ENCODE measurements around the gene PHF1.

The PHF1 gene

GRCh38 chr6:33418690-33419291 is 8.0 kb downstream of the PHF1 start:
- DNase-seq, result peak; percentile 70

- DNase-seq, result peak; percentile 84
Measured at GRCh38 chr6:33419580-33420490, 9.0 kb downstream of the PHF1 start, which contains the start of gene SYNGAP1. TSS of gene SYNGAP1 (plus strand) at chr6:33420065. CDS start at chr6:33420265, 200 bp downstream.

- DNase-seq, result peak; percentile 93
Measured at GRCh38 chr6:33420491-33421343, 9.9 kb downstream of the PHF1 start.

- no peak for DNase-seq
Measured at GRCh38 chr6:33421344-33421643, 10.5 kb downstream of the PHF1 start.

- DNase-seq, result no peak
Measured at GRCh38 chr6:33423777-33424176, 13.0 kb downstream of the PHF1 start.

- peak; percentile 85 for DNase-seq
Measured at GRCh38 chr6:33424855-33425667, 14.2 kb downstream of the PHF1 start.

GRCh38 chr6:33425668-33426577 is 15.1 kb downstream of the PHF1 start:
- peak; percentile 96 for DNase-seq

- no peak for DNase-seq
Measured at GRCh38 chr6:33426590-33427511, 16.0 kb downstream of the PHF1 start.

- peak; percentile 67 for DNase-seq
Measured at GRCh38 chr6:33427585-33428223, 16.9 kb downstream of the PHF1 start.

- DNase-seq, result peak; percentile 73
Measured at GRCh38 chr6:33428224-33428965, 17.6 kb downstream of the PHF1 start.

GRCh38 chr6:33428966-33429749 is 18.3 kb downstream of the PHF1 start:
- no peak for DNase-seq

- no peak for DNase-seq
Measured at GRCh38 chr6:33429750-33430052, 18.9 kb downstream of the PHF1 start.

- DNase-seq, result no peak
Measured at GRCh38 chr6:33430334-33430733, 19.5 kb downstream of the PHF1 start.

- peak; percentile 45 for DNase-seq
Measured at GRCh38 chr6:33430991-33431879, 20.4 kb downstream of the PHF1 start.

- DNase-seq, result no peak
Measured at GRCh38 chr6:33431880-33432541, 21.2 kb downstream of the PHF1 start.

GRCh38 chr6:33432546-33432945 is 21.7 kb downstream of the PHF1 start:
- no peak for DNase-seq

All from OCI-M1 (cell line).